ENCODE results near the gene NPRL2.

The NPRL2 gene

DNA sequence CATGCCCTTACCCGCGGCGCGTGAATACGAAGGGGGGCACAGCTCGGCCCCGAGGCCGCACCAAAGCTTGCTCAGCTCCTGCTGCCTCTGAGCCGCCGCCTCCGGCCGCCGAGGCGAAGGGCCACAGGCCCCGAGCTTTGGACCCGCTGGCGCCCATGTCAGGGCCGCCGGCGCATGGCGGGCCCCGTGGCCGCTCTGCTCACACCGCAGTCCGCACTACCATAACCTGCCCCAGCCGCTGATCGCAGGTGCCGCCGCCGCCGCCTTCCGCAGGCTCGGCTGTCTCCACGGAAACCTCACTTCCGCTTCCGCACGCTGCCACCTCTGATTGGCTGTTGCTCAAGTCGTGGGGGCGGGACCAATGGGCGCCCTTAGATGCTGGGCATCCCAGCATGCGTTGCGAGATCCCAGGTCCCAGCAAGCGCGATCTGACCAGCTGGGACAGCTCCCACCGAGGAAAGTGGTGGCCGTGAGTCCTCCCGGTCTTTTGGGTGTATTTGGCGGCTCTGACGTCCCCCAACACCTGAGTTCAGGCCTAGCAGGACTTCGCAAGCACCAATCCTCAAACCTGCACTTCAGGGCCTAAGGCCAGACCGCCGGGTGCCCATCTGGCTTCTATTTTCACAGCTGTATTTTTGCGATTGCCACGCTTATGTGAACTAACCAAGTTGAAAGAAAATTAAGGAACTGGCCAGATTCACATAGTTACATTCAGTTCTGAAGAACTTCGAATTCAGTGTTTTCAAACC, 22.5 kb downstream of the NPRL2 start, which contains the start of gene TUSC2:
Gene TUSC2 (minus strand): TSS at position 281 of the 749 bp plus-strand sequence. CDS start 124 bp downstream, at position 157.
- peak within 1 kb of the TSS; percentile 100 for H3K4me3 ChIP-seq (ENCODE audit: low read depth, low read length)
- TF ChIP-seq, protein P1, sequence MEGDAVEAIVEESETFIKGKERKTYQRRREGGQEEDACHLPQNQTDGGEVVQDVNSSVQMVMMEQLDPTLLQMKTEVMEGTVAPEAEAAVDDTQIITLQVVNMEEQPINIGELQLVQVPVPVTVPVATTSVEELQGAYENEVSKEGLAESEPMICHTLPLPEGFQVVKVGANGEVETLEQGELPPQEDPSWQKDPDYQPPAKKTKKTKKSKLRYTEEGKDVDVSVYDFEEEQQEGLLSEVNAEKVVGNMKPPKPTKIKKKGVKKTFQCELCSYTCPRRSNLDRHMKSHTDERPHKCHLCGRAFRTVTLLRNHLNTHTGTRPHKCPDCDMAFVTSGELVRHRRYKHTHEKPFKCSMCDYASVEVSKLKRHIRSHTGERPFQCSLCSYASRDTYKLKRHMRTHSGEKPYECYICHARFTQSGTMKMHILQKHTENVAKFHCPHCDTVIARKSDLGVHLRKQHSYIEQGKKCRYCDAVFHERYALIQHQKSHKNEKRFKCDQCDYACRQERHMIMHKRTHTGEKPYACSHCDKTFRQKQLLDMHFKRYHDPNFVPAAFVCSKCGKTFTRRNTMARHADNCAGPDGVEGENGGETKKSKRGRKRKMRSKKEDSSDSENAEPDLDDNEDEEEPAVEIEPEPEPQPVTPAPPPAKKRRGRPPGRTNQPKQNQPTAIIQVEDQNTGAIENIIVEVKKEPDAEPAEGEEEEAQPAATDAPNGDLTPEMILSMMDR (IDR thresholded peaks at IDR 0.05; ENCODE audit: control insufficient read depth, extremely low read depth, insufficient read depth) = no peak
- peak; percentile 92 for DNase-seq (ENCODE audit: low read depth)

DNA sequence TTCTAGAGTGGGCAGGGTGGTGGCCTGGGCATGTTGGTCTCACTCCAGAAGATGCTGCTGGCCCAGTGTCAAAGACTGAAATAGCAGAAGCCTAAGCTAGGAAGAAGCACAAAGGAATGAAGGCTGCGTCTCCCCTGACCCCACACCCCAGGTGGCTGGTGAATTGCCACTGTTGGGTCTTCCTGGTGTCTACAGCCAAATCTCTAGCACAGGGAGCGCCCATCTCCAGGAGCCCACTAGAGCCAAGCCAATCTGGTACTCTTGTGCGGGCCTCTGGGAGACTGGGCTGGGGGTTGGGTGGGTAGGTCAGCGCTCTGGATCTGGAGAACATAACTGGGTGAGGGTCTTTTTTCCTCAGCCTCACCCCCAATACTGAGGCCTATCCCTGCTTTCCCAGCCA, 23.4 kb downstream of the NPRL2 start:
- TF ChIP-seq, protein P1 (IDR thresholded peaks at IDR 0.05; ENCODE audit: control insufficient read depth, extremely low read depth, insufficient read depth) = no peak
- peak overlapping the region; percentile 100 for H3K4me3 ChIP-seq (ENCODE audit: low read depth, low read length)
- no peak for DNase-seq (ENCODE audit: low read depth)

DNA sequence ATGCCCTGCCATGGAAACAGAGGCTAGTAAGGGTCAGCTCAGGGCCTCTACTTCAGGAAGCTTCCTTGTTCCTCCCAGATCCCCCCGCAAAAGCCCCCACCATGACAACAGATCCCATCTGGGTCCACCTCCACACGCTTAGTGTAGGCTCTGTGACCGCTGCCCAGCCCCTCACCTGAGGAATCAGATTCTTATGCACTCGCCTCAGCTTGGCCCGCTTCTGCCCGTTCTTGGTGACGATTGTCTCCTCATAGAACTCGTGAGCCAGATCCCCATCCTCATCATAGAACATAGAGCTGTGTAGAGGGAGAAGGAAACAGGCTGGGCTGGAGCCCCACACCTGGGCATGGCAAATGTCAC, 24.4 kb downstream of the NPRL2 start:
- DNase-seq (ENCODE audit: low read depth) = no peak
- H3K4me3 ChIP-seq (ENCODE audit: low read depth, low read length) = no peak overlapping the region
- TF ChIP-seq, protein P1 (IDR thresholded peaks at IDR 0.05; ENCODE audit: control insufficient read depth, extremely low read depth, insufficient read depth) = no peak

DNA sequence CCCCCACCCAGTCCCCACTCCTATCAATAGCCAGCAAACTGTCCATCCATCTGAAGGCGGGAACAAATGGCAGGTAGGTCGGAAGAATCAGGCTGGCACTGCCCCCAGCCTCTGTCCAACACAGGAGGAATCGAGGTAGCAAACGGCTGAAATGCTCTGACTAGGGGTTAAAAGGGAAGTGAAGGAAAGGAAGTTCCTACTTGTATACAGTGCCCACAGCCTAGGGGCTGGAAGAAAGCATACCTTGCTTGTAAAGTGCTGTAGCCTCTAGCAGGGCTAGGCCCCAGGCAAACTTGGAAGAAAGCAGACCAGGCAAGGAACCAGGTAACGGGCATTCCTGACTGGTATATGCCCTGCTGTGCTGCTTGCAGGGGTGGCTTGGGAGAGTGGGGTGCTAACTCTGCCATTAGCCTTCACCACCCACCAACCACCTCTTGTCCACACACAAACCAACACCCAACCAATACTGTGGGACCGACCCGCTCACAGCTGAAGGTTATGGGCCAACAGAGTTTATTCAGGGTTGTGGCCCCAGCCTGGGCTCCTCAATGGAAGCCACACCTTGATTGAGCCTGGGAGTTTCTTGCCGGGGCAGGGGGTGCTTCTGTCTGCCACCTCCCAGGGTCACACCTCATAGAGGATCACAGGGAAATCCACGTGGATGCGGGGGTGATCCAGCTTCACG, 24.9 kb downstream of the NPRL2 start:
- TF ChIP-seq, protein P1 (IDR thresholded peaks at IDR 0.05; ENCODE audit: control insufficient read depth, extremely low read depth, insufficient read depth) = no peak
- DNase-seq (ENCODE audit: low read depth) = no peak
- no peak overlapping the region for H3K4me3 ChIP-seq (ENCODE audit: low read depth, low read length)

DNA sequence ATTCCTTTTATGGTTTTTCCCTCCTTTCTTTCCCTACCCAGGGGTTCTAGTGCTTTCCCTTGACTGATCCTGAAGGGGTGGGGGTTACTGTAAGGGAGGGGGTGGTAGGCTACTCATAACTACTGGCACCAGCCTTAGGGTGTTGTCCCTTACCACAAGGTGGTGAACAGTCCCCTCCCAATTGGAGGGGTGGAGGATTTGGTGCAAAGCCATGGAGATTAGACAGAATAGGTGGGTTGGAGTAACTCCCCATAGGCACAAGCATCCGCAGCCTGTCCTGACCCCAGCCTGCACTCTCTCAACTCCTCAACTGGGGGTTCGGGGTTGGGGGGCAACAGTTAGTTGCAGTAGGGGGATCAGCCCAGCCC, 25.5 kb downstream of the NPRL2 start:
- TF ChIP-seq, protein P1 (IDR thresholded peaks at IDR 0.05; ENCODE audit: control insufficient read depth, extremely low read depth, insufficient read depth) = no peak

DNA sequence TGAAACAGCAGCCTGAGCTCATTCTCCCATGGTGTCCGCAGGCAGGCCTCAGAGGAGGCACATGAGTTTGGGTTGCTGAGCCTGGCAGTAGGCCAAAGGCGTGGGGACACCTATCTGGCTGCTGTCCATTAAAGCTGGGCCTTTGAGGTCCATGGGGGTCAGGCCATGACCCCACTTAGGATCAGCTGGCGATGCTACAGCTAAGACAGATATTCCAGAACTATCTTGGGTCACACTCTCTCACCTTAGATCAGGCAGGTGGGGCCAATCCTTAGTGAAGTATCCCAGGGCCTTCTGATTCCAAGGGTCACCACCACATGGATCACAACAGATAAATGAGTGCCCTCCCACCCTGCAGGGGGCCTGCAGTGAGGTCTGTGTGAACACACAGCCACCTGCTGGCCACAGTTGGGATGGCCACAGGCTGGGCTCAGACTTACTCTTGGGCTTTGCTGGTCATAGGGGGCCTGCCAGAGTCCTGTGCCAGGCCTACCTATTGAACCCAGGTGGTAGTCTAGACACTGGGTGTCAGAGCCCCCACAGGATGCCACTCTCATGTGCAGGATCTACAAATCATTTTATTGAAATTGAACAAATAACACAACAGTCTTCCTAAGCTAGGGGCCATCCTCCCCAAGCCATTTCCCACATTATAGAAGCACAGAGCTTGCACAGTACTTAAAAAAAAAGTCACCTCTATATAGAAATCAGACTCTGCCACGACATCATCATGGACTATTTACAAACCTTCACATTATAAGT, 26.0 kb downstream of the NPRL2 start:
- TF ChIP-seq, protein P1 (IDR thresholded peaks at IDR 0.05; ENCODE audit: control insufficient read depth, extremely low read depth, insufficient read depth) = peak; percentile 88
- DNase-seq (ENCODE audit: low read depth) = no peak
- no peak overlapping the region for H3K4me3 ChIP-seq (ENCODE audit: low read depth, low read length)

More for the DNA sequence above, 25.5 kb downstream of the NPRL2 start:
- DNase-seq (ENCODE audit: low read depth) = no peak
- no peak overlapping the region for H3K4me3 ChIP-seq (ENCODE audit: low read depth, low read length)
